K562 (cell line): ENCODE measurements around the gene COLEC12.

Experiments used
- BCL6 ChIP-seq: fragments of 250-450 bp; sonication (Bioruptor Pico); IDR thresholded peaks from 2 replicates; pipeline ENCODE4 v1.4.0; 2020
- CREB1 ChIP-seq, 2 experiments: sonication (generic) in 1 of 2; formaldehyde crosslinking in 1 of 2; IDR thresholded peaks; 2 replicates each; pipeline versions ENCODE4 v1.6.1 to v1.8.0; 2012 to 2022; ENCODE audit warnings: inconsistent platforms in 1 of 2, mild to moderate bottlenecking in 1 of 2, missing genetic modification reagents in 1 of 2, moderate library complexity in 1 of 2
- EZH2 ChIP-seq: IDR thresholded peaks from 2 replicates; pipeline ENCODE4 v1.6.1; 2012; ENCODE audit warnings: low read depth, mild to moderate bottlenecking, inconsistent platforms, low read length, borderline replicate concordance
- MECOM ChIP-seq: fragments of 250-450 bp; sonication (Bioruptor Pico); IDR thresholded peaks from 2 replicates; pipeline ENCODE4 v1.8.0; 2022; ENCODE audit warnings: inconsistent platforms
- MYC ChIP-seq, 2 experiments: fragments of 250-450 bp in 1 of 2; sonication (Bioruptor Pico) in 1 of 2; IDR thresholded peaks; 2 replicates each; pipeline versions ENCODE4 v1.5.1 to v1.6.1; 2012 to 2021; ENCODE audit warnings: low read depth in 2 of 2, borderline replicate concordance in 1 of 2, improper control_type of control experiment in 1 of 2, low read length in 1 of 2, mild to moderate bottlenecking in 1 of 2, moderate library complexity in 1 of 2
- NKRF ChIP-seq: fragments of 450-650 bp; IDR thresholded peaks from 2 replicates; pipeline ENCODE4 v1.6.1; 2016; ENCODE audit warnings: borderline replicate concordance
- ZNF75A ChIP-seq: fragments of 450-650 bp; formaldehyde crosslinking; IDR thresholded peaks from 2 replicates; pipeline ENCODE4 v1.4.0; 2020; ENCODE audit warnings: mild to moderate bottlenecking
- TF ChIP-seq, protein P1 (sequence below), 3 experiments: IDR thresholded peaks in 2 of 3; conservative IDR thresholded peaks in 1 of 3; 2 replicates each; pipeline ENCODE4 v1.5.1; 2011 to 2012; ENCODE audit warnings: low read length in 3 of 3, mild to moderate bottlenecking in 3 of 3, control low read depth in 2 of 3, improper control_type of control experiment in 1 of 3, inconsistent platforms in 1 of 3, low read depth in 1 of 3, mixed read lengths in 1 of 3, moderate library complexity in 1 of 3; ENCODE audit not compliant: insufficient read depth in 2 of 3

- TF ChIP-seq NKRF (no peak), EZH2 (no peak), MECOM (CRISPR knock-in tag) (no peak), BCL6 (CRISPR knock-in tag) (no peak), ZNF75A (CRISPR knock-in tag) (no peak), MYC (IDR thresholded peaks at IDR 0.05; ENCODE audit: low read depth, low read length) (no peak), MYC (CRISPR knock-in tag; IDR thresholded peaks at IDR 0.05; ENCODE audit: borderline replicate concordance, low read depth) (no peak), CREB1 (IDR thresholded peaks at IDR 0.05) (no peak), CREB1 (CRISPR knock-in tag; IDR thresholded peaks at IDR 0.05) (no peak)
- TF ChIP-seq, protein P1, sequence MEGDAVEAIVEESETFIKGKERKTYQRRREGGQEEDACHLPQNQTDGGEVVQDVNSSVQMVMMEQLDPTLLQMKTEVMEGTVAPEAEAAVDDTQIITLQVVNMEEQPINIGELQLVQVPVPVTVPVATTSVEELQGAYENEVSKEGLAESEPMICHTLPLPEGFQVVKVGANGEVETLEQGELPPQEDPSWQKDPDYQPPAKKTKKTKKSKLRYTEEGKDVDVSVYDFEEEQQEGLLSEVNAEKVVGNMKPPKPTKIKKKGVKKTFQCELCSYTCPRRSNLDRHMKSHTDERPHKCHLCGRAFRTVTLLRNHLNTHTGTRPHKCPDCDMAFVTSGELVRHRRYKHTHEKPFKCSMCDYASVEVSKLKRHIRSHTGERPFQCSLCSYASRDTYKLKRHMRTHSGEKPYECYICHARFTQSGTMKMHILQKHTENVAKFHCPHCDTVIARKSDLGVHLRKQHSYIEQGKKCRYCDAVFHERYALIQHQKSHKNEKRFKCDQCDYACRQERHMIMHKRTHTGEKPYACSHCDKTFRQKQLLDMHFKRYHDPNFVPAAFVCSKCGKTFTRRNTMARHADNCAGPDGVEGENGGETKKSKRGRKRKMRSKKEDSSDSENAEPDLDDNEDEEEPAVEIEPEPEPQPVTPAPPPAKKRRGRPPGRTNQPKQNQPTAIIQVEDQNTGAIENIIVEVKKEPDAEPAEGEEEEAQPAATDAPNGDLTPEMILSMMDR (IDR thresholded peaks at IDR 0.05 in 2 of 3, conservative IDR thresholded peaks at IDR 0.05 in 1 of 3; ENCODE audit: insufficient read depth in 2 of 3, low read depth in 1 of 3, low read length in 3 of 3) = no peak
Observed at GRCh38 chr18:295756-296490, 204.6 kb downstream of the COLEC12 start.
